Spleen (tissue), 7 donors: ENCODE measurements around the gene SLC25A43.

Experiments
- CTCF ChIP-seq, 11 experiments: fragments of 200-600 bp in 7 of 11; fragments of 450-650 bp in 4 of 11; sonication (generic) in 4 of 11; IDR thresholded peaks in 8 of 11; conservative IDR thresholded peaks in 3 of 11; 1 replicate in 7 of 11; 2 replicates in 4 of 11; pipeline versions ENCODE4 v1.4.0 to v1.8.0; 2016 to 2021; ENCODE audit warnings: antibody characterized with exemption in 11 of 11, inconsistent platforms in 4 of 11, mild to moderate bottlenecking in 1 of 11
- POLR2AphosphoS5 ChIP-seq, 3 donors: sonication (generic); formaldehyde crosslinking; IDR thresholded peaks; one replicate each; pipeline ENCODE4 v1.5.1; 2017; ENCODE audit warnings: antibody characterized with exemption in 3 of 3
- donor health status: DM: no; HTN: no; CAD: no; lungs with moderate emphysema.
- donor health status: DM: no; HTN: no; CAD: no.
- donor health status: DM: no; HTN: no; CAD: no.

GRCh38 chrX:119429471-119429870, 30.3 kb downstream of the SLC25A43 start:
- no peak for TF ChIP-seq POLR2AphosphoS5 (IDR thresholded peaks at IDR 0.05)
- no peak for TF ChIP-seq CTCF (IDR thresholded peaks at IDR 0.05 in 8 of 11, conservative IDR thresholded peaks at IDR 0.05 in 3 of 11)
